HG02588 (cell line): ENCODE measurements around the gene REG3A.

Source experiments
- ATAC-seq: cut with Tn5 transposase; IDR thresholded peaks from one replicate; pipeline ENCODE4 v1.9.1; 2021; ENCODE audit warnings: mild to moderate bottlenecking, moderate library complexity; ENCODE audit not compliant: unreplicated experiment

Gene REG3A

GRCh38 chr2:79159653-79160052, at the start of gene REG3A:
Gene REG3A, minus strand, starts transcription at chr2:79159753. Its CDS starts 348 bp downstream, at chr2:79159405.
- no peak for ATAC-seq

GRCh38 chr2:79200762-79201161, 41.2 kb upstream of the REG3A start:
- ATAC-seq, result no peak

GRCh38 chr2:79191816-79192215, 32.3 kb upstream of the REG3A start:
- ATAC-seq, result no peak

GRCh38 chr2:79191081-79191480, 31.5 kb upstream of the REG3A start:
- no peak for ATAC-seq

- no peak for ATAC-seq
Measured at GRCh38 chr2:79189465-79189864, 29.9 kb upstream of the REG3A start.

- ATAC-seq, result no peak
Measured at GRCh38 chr2:79181617-79182016, 22.1 kb upstream of the REG3A start.

GRCh38 chr2:79180092-79180491, 20.5 kb upstream of the REG3A start:
- ATAC-seq, result no peak

GRCh38 chr2:79179036-79179435, 19.5 kb upstream of the REG3A start:
- ATAC-seq, result no peak

GRCh38 chr2:79178076-79178674, 18.6 kb upstream of the REG3A start:
- ATAC-seq, result no peak

- no peak for ATAC-seq
Measured at GRCh38 chr2:79171348-79171958, 11.9 kb upstream of the REG3A start.

- ATAC-seq, result no peak
Measured at GRCh38 chr2:79162801-79163200, 3.2 kb upstream of the REG3A start.

GRCh38 chr2:79162132-79162531, 2.6 kb upstream of the REG3A start:
- ATAC-seq, result no peak

GRCh38 chr2:79159030-79159429, 523 bp downstream of the REG3A start:
- ATAC-seq, result no peak

- no peak for ATAC-seq
Measured at GRCh38 chr2:79155826-79156476, 3.6 kb downstream of the REG3A start.

GRCh38 chr2:79139423-79139822, 20.1 kb downstream of the REG3A start:
- no peak for ATAC-seq

GRCh38 chr2:79138385-79138784, 21.2 kb downstream of the REG3A start:
- no peak for ATAC-seq

GRCh38 chr2:79131687-79132086, 27.9 kb downstream of the REG3A start:
- no peak for ATAC-seq

- no peak for ATAC-seq
Measured at GRCh38 chr2:79129804-79130203, 29.7 kb downstream of the REG3A start.

GRCh38 chr2:79129260-79129659, 30.3 kb downstream of the REG3A start:
- ATAC-seq, result no peak

GRCh38 chr2:79128406-79128805, 31.1 kb downstream of the REG3A start:
- no peak for ATAC-seq

- no peak for ATAC-seq
Measured at GRCh38 chr2:79125721-79125985, 33.9 kb downstream of the REG3A start.

GRCh38 chr2:79124907-79125720, 34.4 kb downstream of the REG3A start:
- ATAC-seq, result no peak
